H1 (cell line): Measurements from ENCODE around the gene COL11A2. TPM values are rescaled to one million over a fixed set of nuclear protein-coding genes. Genes with fewer than 3 reads are reported as not detected.

ENCODE experiments used
- CTCF ChIA-PET: fragments of 300-600 bp; sonication (Branson Sonifier 250); formaldehyde crosslinking; loops from one replicate; lab custom pipeline; 2021; ENCODE audit not compliant: partially characterized antibody; lab: Charles Lee
- POLR2A ChIA-PET: fragments of 300-600 bp; sonication (Branson Sonifier 250); formaldehyde crosslinking; loops from one replicate; lab custom pipeline; 2021; ENCODE audit warnings: inconsistent platforms; ENCODE audit not compliant: partially characterized antibody; lab: Charles Lee
- DNase-seq, 2 experiments: peaks; one replicate each; pipeline versions ENCODE4 v3.0.0 to v3.0.0-alpha.2; 2010 to 2022; ENCODE audit warnings: low spot score in 2 of 2, low read depth in 1 of 2, mixed read lengths in 1 of 2
- FAIRE-seq: peaks from 2 replicates; lab custom pipeline; 2011; peaks lifted over from hg19 to GRCh38; lab: Jason Lieb, UNC
- H2AFZ ChIP-seq: 2 replicates; pipeline ENCODE4 v1.8.1; 2012; ENCODE audit warnings: low read length, inconsistent platforms
- H2AK5ac ChIP-seq: 2 replicates; pipeline ENCODE4 v1.6.1; 2013; ENCODE audit warnings: low read depth, low read length
- H2BK120ac ChIP-seq: replicated peaks from 2 replicates; pipeline ENCODE3; 2013; ENCODE audit warnings: low read depth, low read length, inconsistent platforms
- H2BK12ac ChIP-seq: 2 replicates; pipeline ENCODE4 v1.6.1; 2013; ENCODE audit warnings: low read depth, low read length
- H2BK15ac ChIP-seq: 2 replicates; pipeline ENCODE4 v1.6.1; 2013; ENCODE audit warnings: low read length
- H2BK20ac ChIP-seq: 2 replicates; pipeline ENCODE4 v1.6.1; 2013; ENCODE audit warnings: low read length
- H2BK5ac ChIP-seq: 2 replicates; pipeline ENCODE4 v1.6.1; 2013; ENCODE audit warnings: low read depth, low read length
- H3K14ac ChIP-seq: 2 replicates; pipeline ENCODE4 v1.6.1; 2013; ENCODE audit warnings: inconsistent platforms; ENCODE audit not compliant: insufficient read length
- H3K18ac ChIP-seq: 2 replicates; pipeline ENCODE4 v1.6.1; 2013; ENCODE audit warnings: low read length; ENCODE audit errors: extremely low read depth
- H3K23ac ChIP-seq: 2 replicates; pipeline ENCODE4 v1.6.1; 2013; ENCODE audit warnings: inconsistent platforms; ENCODE audit not compliant: insufficient read length
- H3K23me2 ChIP-seq: 2 replicates; pipeline ENCODE4 v1.6.1; 2013; ENCODE audit warnings: low read depth, low read length
- H3K27ac ChIP-seq: 2 replicates; pipeline ENCODE4 v1.6.1; 2011; ENCODE audit warnings: low read depth, low read length, inconsistent platforms
- H3K27me3 ChIP-seq, 4 experiments: replicated peaks in 1 of 4; 1 replicate in 1 of 4; 2 replicates in 3 of 4; pipeline versions ENCODE4 v1.6.1 to v1.8.1; 2011 to 2013; ENCODE audit warnings: low read length in 3 of 4, mild to moderate bottlenecking in 3 of 4, inconsistent platforms in 2 of 4, mixed read lengths in 2 of 4, moderate library complexity in 1 of 4; ENCODE audit not compliant: control insufficient read depth in 3 of 4, insufficient read depth in 3 of 4; ENCODE audit errors: extremely low read depth in 1 of 4
- H3K36me3 ChIP-seq, 4 experiments: 2 replicates each; pipeline versions ENCODE4 v1.6.1 to v1.8.1; 2011 to 2013; ENCODE audit warnings: mild to moderate bottlenecking in 4 of 4, low read length in 3 of 4, moderate library complexity in 2 of 4, control low read depth in 1 of 4, inconsistent platforms in 1 of 4; ENCODE audit not compliant: insufficient read depth in 4 of 4, control insufficient read depth in 2 of 4
- H3K4ac ChIP-seq: replicated peaks from 2 replicates; pipeline ENCODE3; 2013; ENCODE audit warnings: low read length, low read depth, mixed read lengths, inconsistent platforms; ENCODE audit not compliant: insufficient read length
- H3K4me1 ChIP-seq, 4 experiments: replicated peaks in 1 of 4; 1 replicate in 1 of 4; 2 replicates in 3 of 4; pipeline versions ENCODE4 v1.6.1 to v1.8.1; 2011 to 2013; ENCODE audit warnings: low read length in 3 of 4, inconsistent platforms in 2 of 4, mixed read lengths in 1 of 4; ENCODE audit not compliant: insufficient read depth in 4 of 4, control insufficient read depth in 3 of 4
- H3K4me2 ChIP-seq, 2 experiments: 2 replicates each; pipeline versions ENCODE4 v1.6.1 to v1.8.1; 2011 to 2013; ENCODE audit warnings: low read depth in 2 of 2, low read length in 2 of 2, control low read depth in 1 of 2, inconsistent platforms in 1 of 2, mild to moderate bottlenecking in 1 of 2; ENCODE audit not compliant: insufficient read depth in 1 of 2
- H3K4me3 ChIP-seq, 4 experiments: fragments of 200-600, 300-600 bp in 1 of 4; sonication (generic), shearing (Covaris generic), sonication (Bioruptor Twin) in 1 of 4; 2 replicates each; pipeline versions ENCODE4 v1.5.1 to v1.8.1; 2011 to 2016; ENCODE audit warnings: low read length in 4 of 4, low read depth in 3 of 4, control low read depth in 2 of 4, inconsistent platforms in 2 of 4, mild to moderate bottlenecking in 2 of 4, mixed read lengths in 1 of 4, moderate library complexity in 1 of 4; ENCODE audit not compliant: insufficient read depth in 2 of 4; ENCODE audit errors: extremely low read depth in 1 of 4
- H3K56ac ChIP-seq: replicated peaks from 2 replicates; pipeline ENCODE3; 2013; ENCODE audit warnings: low read depth, mild to moderate bottlenecking, mixed read lengths, low read length, inconsistent platforms; ENCODE audit not compliant: insufficient read length
- H3K79me1 ChIP-seq: 2 replicates; pipeline ENCODE4 v1.6.1; 2013; ENCODE audit warnings: low read depth, low read length, control low read depth
- H3K79me2 ChIP-seq, 2 experiments: 2 replicates each; pipeline versions ENCODE4 v1.6.1 to v1.8.1; 2012 to 2013; ENCODE audit warnings: low read length in 2 of 2, mild to moderate bottlenecking in 2 of 2, inconsistent platforms in 1 of 2; ENCODE audit not compliant: insufficient read depth in 2 of 2, control insufficient read depth in 1 of 2
- H3K9ac ChIP-seq, 4 experiments: replicated peaks in 1 of 4; 1 replicate in 1 of 4; 2 replicates in 3 of 4; pipeline versions ENCODE4 v1.6.1 to v1.8.1; 2011 to 2013; ENCODE audit warnings: low read depth in 3 of 4, low read length in 3 of 4, control low read depth in 2 of 4, mild to moderate bottlenecking in 2 of 4, moderate library complexity in 2 of 4, inconsistent platforms in 1 of 4; ENCODE audit errors: extremely low read depth in 1 of 4
- H3K9me3 ChIP-seq, 2 experiments: 2 replicates each; pipeline versions ENCODE4 v1.6.1 to v1.8.1; 2012 to 2013; ENCODE audit warnings: mild to moderate bottlenecking in 2 of 2, moderate library complexity in 2 of 2, control low read depth in 1 of 2, inconsistent platforms in 1 of 2, low read depth in 1 of 2, low read length in 1 of 2, mixed read lengths in 1 of 2; ENCODE audit not compliant: insufficient read depth in 2 of 2
- H4K20me1 ChIP-seq, 2 experiments: replicated peaks in 1 of 2; 2 replicates each; pipeline versions ENCODE3 to v1.8.1; 2011 to 2013; ENCODE audit warnings: inconsistent platforms in 2 of 2, low read length in 2 of 2, mild to moderate bottlenecking in 1 of 2; ENCODE audit not compliant: insufficient read depth in 2 of 2, control insufficient read depth in 1 of 2
- H4K5ac ChIP-seq: 2 replicates; pipeline ENCODE4 v1.6.1; 2013; ENCODE audit warnings: low read length, low read depth, mixed read lengths, inconsistent platforms; ENCODE audit not compliant: insufficient read length
- H4K8ac ChIP-seq: 2 replicates; pipeline ENCODE4 v1.8.0; 2013; ENCODE audit warnings: mild to moderate bottlenecking, moderate library complexity, low read length, inconsistent platforms; ENCODE audit not compliant: insufficient read depth; ENCODE audit errors: extremely low read depth
- H4K91ac ChIP-seq: replicated peaks from 2 replicates; pipeline ENCODE3; 2013; ENCODE audit warnings: low read length, mixed read lengths, inconsistent platforms; ENCODE audit not compliant: insufficient read length
- SP2 ChIP-seq: IDR thresholded peaks from 2 replicates; pipeline ENCODE4 v1.6.1; 2012; ENCODE audit warnings: mild to moderate bottlenecking, low read length, inconsistent platforms
- SP4 ChIP-seq: IDR thresholded peaks from 2 replicates; pipeline ENCODE4 v1.6.1; 2012; ENCODE audit warnings: low read length, inconsistent platforms
- WGBS, 2 experiments: shearing (Covaris generic) in 1 of 2; methylation state at CpG; one replicate each; pipeline versions ENCODE4 v1.1.6 to v1.1.7; 2013 to 2015; ENCODE audit warnings: low lambda C conversion rate in 2 of 2, mixed read lengths in 2 of 2, inconsistent platforms in 1 of 2, low coverage in 1 of 2, missing lambda C conversion rate in 1 of 2; ENCODE audit not compliant: insufficient replicate concordance in 2 of 2, insufficient coverage in 1 of 2, insufficient read length in 1 of 2; ENCODE audit errors: extremely low coverage in 1 of 2, missing lambda C conversion rate in 1 of 2; 5-methylcytosine and 5-hydroxymethylcytosine counted together
- polyA plus RNA-seq, 7 experiments: library from polyadenylated mRNA; depleted of rRNA in 3 of 7; stranded (reverse) in 5 of 7; unstranded in 2 of 7; fragments of >200 nt in 5 of 7; fragments of 200-250 nt in 2 of 7; gene quantifications; 1 replicate in 5 of 7; 2 replicates in 1 of 7; 4 replicates in 1 of 7; pipeline versions ENCODE4 v1.2.1 to v1.2.3, GENCODE V29; 2011 to 2013; ENCODE audit warnings: missing spikeins in 2 of 7, mixed read lengths in 2 of 7
- total RNA-seq: library from RNA; stranded (reverse); fragmentation: NEBNext Ultra II Directional; extraction: Animal tissue kit (Norgen Biotek cat#: 25700); gene quantifications from 2 replicates; pipeline ENCODE4 v1.2.1, GENCODE V29; 2021

COL11A2 gene
- total and polyA plus RNA-seq, 2 of the 8 experiments (the other 6 are each of a cell fraction or from before 2014, with no cell fraction given), result 2.8 to 3.8 TPM

DNA sequence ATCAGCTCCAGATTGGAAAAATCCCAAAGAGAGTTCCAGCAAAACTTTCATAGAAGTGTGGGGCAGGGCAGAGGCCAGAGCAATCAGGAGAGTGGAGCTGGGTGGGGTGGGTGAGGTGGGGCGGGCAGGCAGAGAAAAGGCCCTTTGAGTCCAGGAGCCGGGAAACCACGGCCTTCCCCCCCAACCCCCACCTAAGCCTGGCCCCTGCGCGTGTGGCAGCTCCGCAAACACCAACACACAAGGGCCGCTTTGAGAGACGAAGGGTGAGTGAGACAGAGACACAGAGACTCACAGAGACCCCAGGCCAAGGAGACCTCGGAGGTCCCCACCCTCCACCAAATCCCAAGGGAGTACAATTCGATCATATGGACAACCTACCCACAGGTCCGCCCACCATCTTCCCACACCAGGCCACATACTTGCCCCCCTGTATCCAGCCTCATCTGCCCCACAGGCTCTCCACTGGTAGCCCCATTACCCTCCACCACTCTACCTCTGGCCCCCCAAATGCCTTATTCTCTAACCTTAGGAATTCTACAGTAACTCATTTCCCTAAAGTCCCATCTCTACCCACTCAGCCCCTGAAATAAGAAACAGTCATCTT, 1.7 kb downstream of the COL11A2 start:
- H2BK15ac ChIP-seq, result no peak overlapping the region
- FAIRE-seq, result no peak

More for the DNA sequence above, 1.7 kb downstream of the COL11A2 start:
- H3K9ac ChIP-seq, result no peak overlapping the region
- H3K27ac ChIP-seq, result no peak overlapping the region
- no peaks in the 10 kb centered on the region for H3K9me3 ChIP-seq
- H2BK120ac ChIP-seq, result no peak overlapping the region
- no peak overlapping the region for H4K91ac ChIP-seq
- H4K8ac ChIP-seq, result no peak overlapping the region
- H2BK12ac ChIP-seq, result no peak overlapping the region
- H3K4me3 ChIP-seq, result no peak overlapping the region
- H2BK20ac ChIP-seq, result no peak overlapping the region
- H4K5ac ChIP-seq, result no peak overlapping the region
- H3K36me3 ChIP-seq, result peaks cover 0 to 12% (median 4%) of the 10 kb centered on the region in 4 experiments; a peak in 4 of 8 replicates
- H3K18ac ChIP-seq, result no peak overlapping the region
- DNase-seq, result no peak
- 94% methylated on average over 4 of the region's 11 CpGs; no CpG with 5 or more reads in 1 of the 2 experiments for WGBS, 2 experiments
- H2AK5ac ChIP-seq, result no peak overlapping the region
- POLR2A ChIA-PET, result interaction anchor here (0.7 to 1.4 kb wide), 2 partner anchors 70 to 102 kb away, joined by 3 to 6 read pairs; no protein-coding TSS in a partner anchor
- CTCF ChIA-PET, result interaction anchor here (0.7 to 2.0 kb wide), 7 partner anchors 18 to 209 kb away, joined by 3 to 11 read pairs (median 6); no protein-coding TSS in a partner anchor
- TF ChIP-seq SP4, result no peak
- TF ChIP-seq SP2, result no peak
- TF ChIP-seq, all 59 proteins: peak for 0
- H3K23me2 ChIP-seq, result peaks cover 11% of the 10 kb centered on the region
- peaks cover 0 to 8% (median 7%) of the 10 kb centered on the region in 4 experiments; a peak in 6 of 7 replicates for H3K4me1 ChIP-seq
- no peak overlapping the region for H3K56ac ChIP-seq
- no peak overlapping the region for H3K23ac ChIP-seq
- H3K79me1 ChIP-seq, result no peaks in the 10 kb centered on the region
- peaks cover 0 to 17% (median 15%) of the 10 kb centered on the region in 4 experiments; a peak in 6 of 7 replicates for H3K27me3 ChIP-seq
- H4K20me1 ChIP-seq, result no peaks in the 10 kb centered on the region
- no peak overlapping the region for H2BK5ac ChIP-seq
- H3K14ac ChIP-seq, result no peak overlapping the region
- H3K79me2 ChIP-seq, result no peaks in the 10 kb centered on the region
- H3K4ac ChIP-seq, result no peak overlapping the region
- no peak overlapping the region; a peak in 1 of 4 replicates for H3K4me2 ChIP-seq
- H2AFZ ChIP-seq, result no peak overlapping the region
